ENCODE measurements around the gene JMJD1C.
"Not testable (repeated sequence)": the region's sequence is repeated elsewhere in the genome, so short reads cannot be mapped to it uniquely, and the experiment has no call there.

Gene JMJD1C, protein sequence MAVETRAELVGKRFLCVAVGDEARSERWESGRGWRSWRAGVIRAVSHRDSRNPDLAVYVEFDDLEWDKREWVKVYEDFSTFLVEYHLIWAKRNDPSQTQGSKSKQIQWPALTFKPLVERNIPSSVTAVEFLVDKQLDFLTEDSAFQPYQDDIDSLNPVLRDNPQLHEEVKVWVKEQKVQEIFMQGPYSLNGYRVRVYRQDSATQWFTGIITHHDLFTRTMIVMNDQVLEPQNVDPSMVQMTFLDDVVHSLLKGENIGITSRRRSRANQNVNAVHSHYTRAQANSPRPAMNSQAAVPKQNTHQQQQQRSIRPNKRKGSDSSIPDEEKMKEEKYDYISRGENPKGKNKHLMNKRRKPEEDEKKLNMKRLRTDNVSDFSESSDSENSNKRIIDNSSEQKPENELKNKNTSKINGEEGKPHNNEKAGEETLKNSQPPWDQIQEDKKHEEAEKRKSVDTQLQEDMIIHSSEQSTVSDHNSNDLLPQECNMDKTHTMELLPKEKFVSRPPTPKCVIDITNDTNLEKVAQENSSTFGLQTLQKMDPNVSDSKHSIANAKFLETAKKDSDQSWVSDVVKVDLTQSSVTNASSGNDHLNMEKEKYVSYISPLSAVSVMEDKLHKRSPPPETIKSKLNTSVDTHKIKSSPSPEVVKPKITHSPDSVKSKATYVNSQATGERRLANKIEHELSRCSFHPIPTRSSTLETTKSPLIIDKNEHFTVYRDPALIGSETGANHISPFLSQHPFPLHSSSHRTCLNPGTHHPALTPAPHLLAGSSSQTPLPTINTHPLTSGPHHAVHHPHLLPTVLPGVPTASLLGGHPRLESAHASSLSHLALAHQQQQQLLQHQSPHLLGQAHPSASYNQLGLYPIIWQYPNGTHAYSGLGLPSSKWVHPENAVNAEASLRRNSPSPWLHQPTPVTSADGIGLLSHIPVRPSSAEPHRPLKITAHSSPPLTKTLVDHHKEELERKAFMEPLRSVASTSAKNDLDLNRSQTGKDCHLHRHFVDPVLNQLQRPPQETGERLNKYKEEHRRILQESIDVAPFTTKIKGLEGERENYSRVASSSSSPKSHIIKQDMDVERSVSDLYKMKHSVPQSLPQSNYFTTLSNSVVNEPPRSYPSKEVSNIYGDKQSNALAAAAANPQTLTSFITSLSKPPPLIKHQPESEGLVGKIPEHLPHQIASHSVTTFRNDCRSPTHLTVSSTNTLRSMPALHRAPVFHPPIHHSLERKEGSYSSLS (N-terminal part only)

DNA sequence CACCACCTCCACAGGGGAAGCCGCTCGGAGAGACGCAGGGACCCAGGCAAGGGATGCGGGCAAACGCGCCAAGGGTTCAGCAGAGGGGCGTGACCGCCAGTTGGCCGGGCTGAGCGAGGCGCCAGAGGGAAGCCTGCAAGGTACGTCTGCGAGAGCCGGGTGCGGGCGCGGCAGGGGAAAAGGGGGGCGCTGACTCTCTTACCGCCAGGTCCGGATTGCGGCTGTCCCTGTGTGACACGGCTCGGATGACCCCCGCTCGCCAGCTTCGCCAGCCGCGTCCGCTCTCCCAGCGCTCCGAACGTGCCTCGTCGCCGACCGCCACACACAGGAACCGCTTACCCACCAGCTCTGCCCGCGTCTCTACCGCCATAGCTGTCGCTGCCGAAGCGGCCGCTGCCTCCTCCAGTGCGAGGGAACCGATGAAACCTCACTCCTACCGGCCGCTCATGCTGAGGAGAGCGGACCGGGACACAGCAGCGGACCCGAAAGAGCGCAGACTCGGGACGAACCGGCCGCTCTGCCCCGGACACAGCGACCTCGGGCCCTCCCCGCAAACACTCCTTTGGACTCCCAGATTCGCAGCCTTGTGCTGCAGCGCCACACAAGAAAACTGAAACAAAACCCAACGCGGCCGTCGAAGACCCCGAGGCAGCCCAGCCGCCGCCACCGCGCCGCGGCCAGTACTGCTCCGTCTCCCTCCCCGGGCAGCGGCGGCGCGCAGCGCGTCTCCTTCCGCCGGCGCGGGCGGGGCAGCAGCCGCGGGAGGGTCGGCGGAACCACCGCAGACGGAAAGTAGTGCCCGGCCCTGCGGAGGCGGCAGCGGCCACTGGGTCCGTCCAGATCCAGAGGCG, at the start of gene JMJD1C:
Gene JMJD1C (minus strand): TSS at position 685 of the 851 bp plus-strand sequence. CDS start 315 bp downstream, at position 370.
- DNase-seq: no peak

DNA sequence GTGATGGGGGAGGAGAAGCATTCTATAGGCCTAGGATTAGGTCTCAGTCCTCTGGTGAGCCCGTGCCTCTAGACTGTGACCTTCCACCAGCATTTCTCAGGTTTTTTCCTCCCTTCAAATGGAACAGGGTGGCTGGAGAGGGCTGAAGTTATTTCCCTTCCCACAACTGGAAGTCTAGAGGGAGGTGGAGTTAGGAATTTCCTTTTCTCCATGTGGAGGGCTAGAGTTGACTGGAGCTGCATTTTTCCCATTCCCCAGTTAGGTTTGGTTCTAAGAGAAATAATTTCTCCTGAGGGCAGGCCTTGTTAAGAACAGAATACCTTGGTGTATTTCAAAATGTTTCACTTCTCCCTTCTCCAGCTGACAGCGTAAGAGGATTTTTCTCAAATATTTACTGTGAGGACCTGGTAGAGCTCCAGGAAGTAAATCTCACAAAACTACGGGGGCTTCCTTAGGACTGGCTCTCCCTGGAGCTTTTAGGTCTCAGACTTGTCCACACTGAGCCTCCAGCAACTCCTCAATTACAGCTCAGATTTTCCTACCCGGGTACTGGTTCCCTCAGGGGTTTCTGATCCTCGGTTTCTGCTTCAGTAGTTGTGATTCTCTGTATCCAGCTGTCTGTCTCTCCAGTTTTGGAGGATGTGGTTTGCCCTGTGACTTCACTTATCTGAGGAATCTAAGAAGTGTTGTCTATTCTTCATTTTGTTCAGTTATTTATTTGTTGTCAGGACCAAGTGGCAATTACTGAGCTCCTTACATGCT, 49.4 kb upstream of the JMJD1C start:
- no peak for DNase-seq

DNA sequence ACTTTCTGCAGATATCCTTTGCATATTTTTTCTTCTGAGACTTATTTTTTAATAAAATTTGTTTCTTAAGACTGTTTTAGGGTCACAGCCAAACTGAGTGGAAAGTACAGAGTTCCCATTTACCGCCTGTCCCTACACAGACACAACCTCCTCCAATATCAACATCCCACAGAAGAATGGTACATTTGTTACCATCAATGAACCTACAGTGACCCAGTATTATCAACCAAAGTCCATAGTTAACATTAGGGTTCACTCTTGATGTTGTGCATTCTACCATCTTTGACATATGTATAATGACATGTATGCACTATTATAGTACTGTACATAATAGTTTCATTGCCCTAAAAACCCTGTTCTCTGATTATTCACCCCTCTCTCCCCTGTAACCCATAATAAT, 40.8 kb upstream of the JMJD1C start:
- no peak for DNase-seq

DNA sequence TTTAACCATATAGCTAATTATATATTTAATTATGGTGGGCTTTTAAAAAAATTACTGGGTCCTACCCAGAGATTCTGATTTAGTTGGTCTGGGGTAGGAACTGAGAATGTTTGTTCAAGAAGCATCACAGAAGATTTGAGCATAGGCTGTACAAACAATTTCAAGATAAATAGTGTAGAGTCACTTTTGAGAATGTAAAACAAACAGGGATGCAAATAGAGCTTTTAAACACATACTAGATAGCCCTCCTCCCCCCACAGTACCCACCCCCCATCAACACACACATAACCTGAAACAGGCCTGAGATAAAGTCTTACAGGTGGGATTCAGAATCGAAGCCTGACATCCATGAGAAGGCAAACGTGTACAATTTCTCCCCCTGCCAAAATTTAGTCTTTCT, 39.8 kb upstream of the JMJD1C start:
- DNase-seq: no peak

DNA sequence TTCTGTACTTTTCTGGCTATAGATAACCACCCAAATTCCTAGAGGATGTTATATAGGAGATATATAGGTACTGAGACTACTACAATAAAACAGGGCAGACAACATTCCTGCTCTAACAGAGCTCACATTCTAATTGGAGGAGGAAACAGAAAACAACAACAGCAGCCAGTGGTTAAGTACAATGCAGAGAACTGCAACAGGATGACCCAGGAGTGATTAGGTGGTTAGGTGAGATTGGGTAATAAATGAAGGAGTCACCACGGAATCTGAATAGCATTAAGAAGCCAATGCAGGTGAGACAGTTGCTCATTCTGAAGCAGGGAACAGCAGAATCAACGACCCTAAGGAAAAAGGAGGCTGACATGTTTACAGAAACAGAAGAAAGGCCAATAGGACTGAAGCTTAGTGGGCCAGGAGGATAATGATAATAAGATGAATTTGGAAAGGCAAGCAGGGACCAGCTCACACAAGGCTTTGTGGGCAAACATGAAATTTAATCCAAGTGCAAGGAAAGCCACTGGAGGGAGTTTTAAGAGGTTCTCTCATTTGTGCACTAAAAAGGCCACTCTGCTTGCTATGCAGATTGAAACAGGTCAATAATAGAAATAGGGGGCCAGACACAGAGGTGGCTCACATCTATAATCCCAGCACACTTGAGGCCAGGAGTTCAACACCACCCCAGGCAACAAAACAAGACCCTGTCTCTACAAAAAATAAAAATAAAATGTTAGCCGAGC, 38.5 kb upstream of the JMJD1C start:
- no peak for DNase-seq

DNA sequence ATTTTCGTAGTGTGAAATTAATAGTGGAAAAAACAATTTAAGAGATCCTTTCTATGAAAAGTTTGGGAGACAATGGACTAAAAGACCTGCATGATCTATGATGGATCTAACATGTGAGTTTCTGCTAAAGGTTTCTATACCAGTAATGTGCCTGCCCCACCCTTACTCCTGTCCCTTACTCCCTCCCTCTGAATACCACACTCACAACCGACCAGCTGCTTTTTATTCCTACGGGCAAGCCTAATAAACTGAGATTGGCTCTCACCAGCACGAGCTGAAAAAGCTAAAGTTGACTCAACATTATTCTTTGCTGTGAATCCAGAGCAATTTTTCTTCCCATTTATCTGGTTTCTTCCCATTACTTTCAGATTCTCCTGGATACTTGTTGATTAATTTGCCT, 37.6 kb upstream of the JMJD1C start:
- DNase-seq: no peak

DNA sequence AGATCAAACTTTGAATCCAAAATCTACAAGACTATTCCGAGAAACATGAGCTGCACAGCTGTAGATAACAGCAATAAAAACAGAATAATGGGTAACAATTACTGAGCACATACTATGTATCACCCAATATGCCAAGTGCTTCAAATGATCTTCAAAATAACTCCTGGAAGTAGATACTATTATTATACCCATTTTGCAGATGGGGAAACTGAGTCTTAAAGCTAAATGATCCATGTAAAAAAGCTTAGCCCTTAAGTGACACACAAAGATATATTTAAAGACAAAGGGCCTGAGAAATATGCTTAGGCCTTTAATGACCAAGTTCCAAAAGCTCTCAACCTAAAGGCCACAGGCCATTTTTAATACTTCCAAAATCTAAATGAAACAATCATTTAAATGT, 37.1 kb upstream of the JMJD1C start:
- DNase-seq: no peak

DNA sequence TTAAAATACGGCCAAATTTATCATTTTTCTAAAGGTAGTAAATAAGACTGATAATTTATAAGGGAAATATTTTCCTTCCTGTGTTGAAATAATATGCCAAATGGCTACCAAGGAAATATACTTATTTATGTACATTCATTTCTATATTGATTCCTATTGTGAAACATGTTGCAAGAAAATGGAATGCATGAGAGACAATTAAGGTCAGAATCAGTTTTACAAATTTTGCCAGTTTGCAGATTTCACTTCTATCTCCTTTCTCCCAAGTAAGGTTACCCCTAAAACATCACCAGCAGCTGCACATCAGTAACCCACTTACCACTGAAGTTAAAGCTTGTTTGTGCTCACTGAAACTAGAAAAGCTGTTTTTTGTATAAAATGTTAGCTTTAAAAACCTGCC, 36.2 kb upstream of the JMJD1C start:
- no peak for DNase-seq

DNA sequence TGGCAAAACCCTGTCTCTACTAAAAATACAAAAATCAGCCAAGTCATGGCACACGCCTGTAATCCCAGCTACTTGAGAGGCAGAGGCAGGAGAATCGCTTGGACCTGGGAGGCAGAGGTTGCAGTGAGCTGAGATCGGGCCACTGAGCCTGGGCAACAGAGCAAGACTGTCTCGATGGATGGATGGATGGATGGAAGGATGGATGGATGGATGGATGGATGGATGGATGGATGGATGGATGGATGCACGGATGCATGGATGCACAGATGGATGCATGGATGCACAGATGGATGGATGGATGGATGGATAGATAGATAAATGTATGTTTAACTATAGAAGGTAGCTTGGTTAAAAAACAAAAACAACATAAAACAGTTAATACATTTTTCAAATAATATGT, 34.8 kb upstream of the JMJD1C start:
- not testable (repeated sequence) for DNase-seq

DNA sequence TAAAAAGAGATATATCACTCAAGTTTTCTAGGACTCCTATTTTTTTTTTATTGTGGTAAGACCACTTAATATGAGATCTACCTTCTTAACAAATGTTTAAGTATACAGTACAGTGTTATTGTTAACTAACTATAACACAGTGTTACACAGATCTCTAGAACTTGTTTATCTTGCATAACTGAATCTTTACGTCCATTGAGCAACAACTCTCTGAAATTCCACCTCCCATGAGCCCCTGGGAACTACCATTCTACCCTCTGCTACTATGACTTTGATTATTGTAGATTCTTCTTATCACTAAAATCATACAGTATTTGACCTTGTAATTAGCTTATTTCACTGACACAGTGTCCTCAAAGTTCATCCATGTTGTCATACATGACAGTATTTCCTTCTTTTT, 32.9 kb upstream of the JMJD1C start:
- no peak for DNase-seq

DNA sequence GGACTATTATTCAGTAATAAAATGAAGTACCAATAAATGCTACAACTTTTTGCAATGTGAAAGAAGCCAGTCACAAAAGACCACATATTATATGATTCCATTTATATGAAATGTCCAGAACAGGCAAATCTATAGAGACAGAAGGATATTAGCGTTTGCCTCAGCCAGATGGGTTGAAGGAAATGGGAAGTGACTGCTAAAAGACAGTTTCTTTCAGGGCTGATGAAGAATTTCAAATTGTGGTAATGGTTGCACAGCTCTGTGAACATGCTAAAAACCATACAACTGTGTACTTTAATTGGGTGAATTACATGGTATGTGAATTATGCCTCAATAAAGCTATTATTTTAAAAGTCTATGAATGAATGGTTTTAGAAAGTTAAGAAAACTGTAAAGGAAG, 31.5 kb upstream of the JMJD1C start:
- DNase-seq: no peak

DNA sequence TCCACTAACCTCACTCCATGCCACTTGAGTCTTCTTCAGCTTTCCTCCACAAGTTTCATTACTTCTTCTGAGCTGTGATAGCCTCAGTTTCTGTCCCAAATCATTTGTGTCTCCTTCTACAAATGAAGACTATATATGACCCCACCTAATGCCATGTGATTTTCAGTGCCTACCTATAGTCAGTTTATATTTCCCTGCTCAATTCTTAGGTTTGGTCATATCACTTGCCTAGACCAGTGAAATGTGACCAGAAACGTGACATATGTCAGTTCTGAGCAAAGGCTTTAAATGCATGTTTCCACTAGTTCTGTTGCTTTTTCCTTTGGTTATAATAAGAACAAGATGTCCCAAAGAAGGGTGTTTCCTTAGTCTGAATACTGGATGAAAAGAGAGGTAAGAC, 30.8 kb upstream of the JMJD1C start:
- no peak for DNase-seq

DNA sequence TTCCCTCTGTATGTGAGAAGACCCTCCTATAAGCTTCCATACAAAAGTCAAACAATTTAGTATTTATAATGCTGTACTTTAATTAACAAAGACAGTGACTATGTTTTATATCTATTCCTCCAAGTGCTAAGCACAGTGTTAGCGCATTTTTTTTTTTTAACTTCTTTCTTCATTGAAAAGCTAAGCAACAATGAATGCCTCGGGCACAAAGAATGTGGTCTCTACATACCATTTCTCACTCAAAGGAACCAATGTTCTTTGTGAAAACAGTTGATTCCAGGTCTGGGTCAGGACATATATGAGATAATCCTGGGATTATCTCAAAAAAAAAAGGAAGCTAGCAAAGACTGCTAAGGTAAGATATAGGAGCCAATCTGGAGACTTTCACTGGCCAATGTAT, 29.2 kb upstream of the JMJD1C start:
- DNase-seq: no peak

DNA sequence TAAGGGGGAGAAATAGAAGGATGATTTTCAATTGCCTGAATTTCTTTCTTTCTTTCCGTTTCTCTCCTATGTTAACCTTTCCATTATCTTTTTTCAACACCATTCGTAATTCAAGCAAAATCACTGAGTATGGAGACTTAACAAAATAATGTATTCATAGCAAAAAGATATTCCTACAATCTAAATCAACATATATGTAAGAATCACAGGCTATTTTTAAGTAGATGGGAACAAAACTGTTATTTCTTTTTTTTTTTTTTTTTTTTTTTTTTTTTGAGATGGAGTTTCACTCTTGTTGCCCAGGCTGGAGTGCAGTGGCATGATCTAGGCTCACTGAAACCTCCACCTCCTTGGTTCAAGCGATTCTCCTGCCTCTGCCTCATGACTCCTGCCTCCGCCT, 27.2 kb upstream of the JMJD1C start:
- no peak for DNase-seq

DNA sequence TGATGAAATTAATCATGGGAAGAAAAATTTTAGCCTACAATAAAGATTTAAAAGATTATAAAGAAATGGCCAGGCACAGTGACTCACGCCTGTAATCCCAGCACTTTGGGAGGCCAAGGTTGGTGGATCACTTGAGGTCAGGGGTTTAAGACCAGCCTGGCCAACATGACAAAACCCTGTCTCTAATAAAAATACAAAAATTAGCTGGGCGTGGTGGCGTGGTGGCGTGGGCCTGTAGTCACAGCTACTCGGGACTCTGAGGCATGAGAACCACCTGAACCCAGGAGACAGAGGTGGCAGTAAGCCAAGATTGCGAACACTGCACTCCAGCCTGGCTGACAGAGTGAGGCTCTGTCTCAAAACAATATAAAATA, 26.5 kb upstream of the JMJD1C start:
- not testable (repeated sequence) for DNase-seq

DNA sequence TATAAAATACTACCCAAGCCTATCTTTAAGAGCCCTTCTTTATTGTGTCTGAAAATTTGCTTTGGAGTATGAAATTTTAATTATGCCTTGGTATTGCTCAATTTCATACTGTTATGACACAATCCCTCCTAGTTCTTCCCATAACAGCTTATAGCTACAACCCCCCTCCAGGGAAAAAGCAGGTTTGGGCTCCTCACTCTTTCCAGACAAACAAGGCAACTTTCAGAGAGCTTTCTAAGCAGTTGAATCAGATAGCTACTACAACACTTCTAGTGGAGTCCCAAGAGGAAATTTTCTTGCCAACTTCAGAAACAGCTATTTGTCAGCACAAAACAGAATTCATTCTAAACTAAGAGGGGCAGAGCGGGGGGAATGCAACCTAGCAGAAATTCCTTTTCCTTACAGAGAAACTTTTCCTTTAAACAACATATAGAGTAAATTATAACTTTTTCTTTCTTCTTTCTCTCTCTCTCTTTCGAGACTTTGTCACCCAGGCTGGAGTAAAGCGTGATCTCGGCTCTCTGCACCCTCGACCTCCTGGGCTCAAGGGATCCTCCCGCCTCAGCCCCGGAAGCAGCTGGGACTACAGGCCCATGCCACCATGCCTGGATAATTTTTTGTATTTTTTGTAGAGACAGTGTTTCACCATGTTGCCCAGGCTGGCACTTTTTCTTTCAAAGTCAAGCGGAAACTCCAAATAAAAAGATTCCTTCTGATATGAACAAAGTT, 26.0 kb upstream of the JMJD1C start:
- DNase-seq: no peak

DNA sequence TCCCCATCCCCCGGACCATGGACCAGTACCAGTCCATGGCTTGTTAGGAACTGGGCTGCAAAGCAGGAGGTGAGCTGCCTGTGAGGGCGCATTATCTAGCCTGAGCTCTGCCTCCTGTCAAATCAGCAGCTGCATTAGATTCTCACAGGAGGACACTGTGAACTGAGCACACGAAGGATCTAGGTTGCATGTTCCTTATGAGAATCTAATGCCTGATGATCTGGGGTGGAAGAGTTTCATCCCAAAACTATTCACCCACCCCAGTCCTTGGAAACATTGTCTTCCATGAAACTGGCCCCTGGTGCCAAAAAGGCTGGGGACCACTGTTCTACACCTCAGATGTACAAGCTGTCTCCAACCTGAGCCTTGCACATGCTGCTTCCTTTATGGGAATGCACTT, 24.1 kb upstream of the JMJD1C start:
- no peak for DNase-seq

DNA sequence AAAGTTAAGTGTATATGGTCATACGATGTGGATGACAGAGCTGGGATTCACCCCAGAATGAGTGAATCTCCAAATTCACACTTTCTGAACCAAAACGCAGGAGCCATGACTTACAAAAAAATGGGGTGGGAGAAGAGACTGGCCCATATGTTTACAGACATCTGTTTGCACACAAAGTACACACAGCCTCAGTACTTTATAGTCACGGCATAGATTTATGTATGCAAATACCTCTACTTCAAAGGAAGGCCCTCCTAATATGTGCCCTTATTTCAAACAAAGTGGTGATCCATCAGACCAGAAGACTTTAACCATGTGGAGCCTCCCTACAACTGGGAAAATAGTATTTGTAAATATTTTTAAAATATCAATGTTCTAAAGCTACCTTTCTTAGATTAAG, 22.2 kb upstream of the JMJD1C start:
- DNase-seq: no peak

DNA sequence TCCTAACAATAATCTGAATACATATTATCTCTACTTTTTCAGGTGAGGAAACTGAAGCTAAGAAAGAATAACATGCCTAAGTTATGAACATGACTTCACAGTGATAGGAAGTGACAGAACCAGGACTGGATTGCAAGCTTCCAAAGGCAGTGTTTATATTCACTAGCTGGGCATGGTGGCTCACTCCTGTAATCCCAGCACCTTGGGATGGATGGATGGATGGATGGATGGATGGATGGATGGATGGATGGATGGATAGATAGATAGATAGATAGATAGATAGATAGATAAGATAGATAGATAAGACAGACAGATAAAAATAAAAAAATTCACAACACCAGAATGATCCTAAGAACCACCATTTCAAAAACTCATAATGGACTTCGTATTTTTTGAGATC, 18.2 kb upstream of the JMJD1C start:
- no peak for DNase-seq

DNA sequence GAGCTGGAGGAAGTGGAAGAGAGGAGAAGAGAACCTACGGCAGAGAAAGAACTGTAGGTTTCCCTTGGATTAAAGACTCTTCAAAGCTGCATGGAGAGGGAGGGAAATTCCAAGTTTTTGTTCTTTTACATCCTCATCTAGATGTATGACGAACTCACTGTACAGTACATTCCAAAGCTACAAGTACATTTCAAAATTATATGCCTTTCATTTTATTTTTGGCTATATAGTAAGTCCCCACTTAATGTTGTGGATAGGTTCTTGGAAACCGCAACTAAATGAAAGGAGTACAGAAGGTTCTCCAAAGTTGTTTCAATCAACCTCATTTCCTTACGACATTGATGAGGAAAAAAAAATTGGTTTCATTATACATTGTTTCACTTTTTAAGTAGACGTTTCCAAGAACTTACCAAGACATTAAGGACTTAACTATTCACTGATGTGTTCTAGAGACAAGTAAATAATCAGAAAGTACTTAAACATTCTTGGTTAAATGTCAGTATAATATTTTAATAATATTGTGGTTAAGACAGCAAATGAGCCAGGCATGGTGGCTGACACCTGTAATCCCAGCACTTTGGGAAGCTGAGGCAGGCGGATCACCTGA, 16.1 kb upstream of the JMJD1C start:
- no peak for DNase-seq

All from cortex of kidney (tissue), 1 donor.